GM12864 (cell line): ENCODE measurements around the gene LHPP.

Experiments used
- DNase-seq: peaks from one replicate; pipeline ENCODE4 v3.0.0-alpha.2; 2011; ENCODE audit warnings: low read depth
- H3K4me3 ChIP-seq: 2 replicates; pipeline ENCODE4 v1.5.1; 2011; ENCODE audit warnings: mild to moderate bottlenecking, low read depth, low read length, control low read depth
- TF ChIP-seq, protein P1 (sequence below): IDR thresholded peaks from 2 replicates; pipeline ENCODE4 v1.5.1; 2011; ENCODE audit warnings: low read depth, mild to moderate bottlenecking, moderate library complexity, low read length, control low read depth, inconsistent platforms; ENCODE audit errors: missing control alignments

The LHPP gene

DNA sequence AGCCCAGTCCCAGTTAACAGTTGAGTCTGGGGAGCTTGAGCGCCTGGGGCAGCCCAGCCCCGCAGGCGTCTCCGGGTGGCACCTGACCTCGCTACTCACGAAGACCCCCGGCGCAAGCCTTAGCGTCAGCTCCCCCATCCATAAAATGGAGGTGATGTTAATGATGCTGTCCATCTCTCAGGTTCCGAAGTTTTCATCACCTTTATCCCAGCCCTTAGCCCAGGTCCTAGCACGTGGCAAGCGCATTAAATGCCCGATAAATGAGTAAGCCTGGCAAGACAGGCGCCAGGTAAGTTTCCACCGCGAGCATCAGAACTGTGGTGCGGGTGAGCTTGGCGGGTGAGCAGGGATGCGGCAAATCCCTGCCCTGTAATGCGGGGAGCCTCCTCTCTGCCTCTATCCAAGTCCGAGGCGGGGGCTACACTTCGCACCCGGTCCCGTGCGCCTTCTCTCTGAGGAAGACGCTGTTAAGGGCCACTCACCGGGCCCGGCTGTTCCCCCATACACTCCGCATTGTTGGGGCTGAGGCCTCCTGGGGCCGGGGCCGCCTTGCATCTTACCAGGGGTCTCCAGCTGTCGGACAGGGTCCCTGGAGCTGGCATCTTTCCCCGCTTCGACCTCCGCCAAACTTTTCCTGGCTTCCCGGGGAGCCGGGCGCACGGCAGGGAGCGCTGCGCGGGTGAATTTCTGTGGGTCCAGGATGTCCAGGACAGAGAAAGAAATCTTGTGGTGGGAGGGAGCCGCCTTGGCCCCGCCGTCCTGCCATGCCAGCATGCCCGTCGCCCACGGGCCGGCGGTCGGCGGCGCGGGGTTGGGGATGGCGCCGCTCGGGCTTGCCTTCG lies 12.2 kb upstream of the LHPP start:
- H3K4me3 ChIP-seq = no peak overlapping the region
- DNase-seq = no peak
- TF ChIP-seq, protein P1, sequence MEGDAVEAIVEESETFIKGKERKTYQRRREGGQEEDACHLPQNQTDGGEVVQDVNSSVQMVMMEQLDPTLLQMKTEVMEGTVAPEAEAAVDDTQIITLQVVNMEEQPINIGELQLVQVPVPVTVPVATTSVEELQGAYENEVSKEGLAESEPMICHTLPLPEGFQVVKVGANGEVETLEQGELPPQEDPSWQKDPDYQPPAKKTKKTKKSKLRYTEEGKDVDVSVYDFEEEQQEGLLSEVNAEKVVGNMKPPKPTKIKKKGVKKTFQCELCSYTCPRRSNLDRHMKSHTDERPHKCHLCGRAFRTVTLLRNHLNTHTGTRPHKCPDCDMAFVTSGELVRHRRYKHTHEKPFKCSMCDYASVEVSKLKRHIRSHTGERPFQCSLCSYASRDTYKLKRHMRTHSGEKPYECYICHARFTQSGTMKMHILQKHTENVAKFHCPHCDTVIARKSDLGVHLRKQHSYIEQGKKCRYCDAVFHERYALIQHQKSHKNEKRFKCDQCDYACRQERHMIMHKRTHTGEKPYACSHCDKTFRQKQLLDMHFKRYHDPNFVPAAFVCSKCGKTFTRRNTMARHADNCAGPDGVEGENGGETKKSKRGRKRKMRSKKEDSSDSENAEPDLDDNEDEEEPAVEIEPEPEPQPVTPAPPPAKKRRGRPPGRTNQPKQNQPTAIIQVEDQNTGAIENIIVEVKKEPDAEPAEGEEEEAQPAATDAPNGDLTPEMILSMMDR = no peak

DNA sequence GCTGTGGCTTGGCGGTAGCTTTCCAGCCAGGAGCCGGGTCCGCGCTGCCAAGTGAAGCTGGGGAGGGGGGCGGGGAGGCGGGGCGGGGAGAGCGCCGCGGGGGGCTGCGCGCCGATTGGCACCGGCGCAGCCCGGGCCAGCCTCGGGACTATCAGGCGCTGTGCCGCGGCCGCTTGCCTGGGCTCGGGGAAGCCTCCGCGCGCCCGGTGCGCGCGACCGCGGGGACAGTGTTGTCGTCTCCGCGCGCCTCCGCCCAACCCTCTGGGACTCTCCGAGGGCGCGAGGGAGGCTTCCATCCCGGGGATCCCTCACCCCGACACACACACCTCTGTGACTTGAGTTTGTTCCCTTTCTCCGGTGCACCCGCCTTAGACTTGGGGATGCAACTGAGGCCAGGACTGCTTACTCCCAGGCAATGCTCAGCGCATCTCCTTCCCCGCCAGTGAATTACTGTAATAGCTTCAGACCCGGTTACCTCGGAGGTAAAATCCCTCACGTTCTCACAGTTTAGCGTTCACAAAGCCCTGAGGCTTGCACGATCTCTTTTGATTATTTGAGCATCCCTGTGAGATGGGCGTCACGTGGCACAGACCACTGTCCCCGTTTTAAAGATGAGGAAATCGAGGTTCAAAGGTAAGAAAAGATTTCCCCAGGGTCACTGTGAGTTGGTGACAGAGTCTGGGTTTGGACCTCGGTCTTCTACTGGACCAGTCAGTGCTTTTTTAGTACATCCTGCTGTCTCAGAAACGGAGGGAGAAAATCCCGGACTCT lies 11.4 kb upstream of the LHPP start, which contains the start of gene NKX1-2:
Gene NKX1-2, minus strand, starts transcription at position 24 of the 771 bp plus-strand sequence. CDS start 92 bp downstream, outside the sequence.
- TF ChIP-seq, protein P1 = no peak
- DNase-seq = no peak
- no peak within 1 kb of the TSS for H3K4me3 ChIP-seq

DNA sequence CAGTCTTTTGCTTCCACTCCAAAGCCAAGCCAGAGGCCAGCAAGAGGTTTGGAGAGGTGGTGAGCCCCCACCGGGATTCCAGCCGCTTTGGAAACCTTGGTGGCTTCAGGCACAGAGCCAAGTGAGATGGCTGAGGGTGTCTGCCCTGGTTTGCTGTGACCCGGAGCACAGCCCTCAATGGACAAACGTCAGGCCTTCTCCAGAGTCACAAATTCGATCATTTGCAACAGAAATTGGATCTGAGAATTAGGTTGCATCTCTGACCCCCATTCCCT lies 10.9 kb upstream of the LHPP start:
- H3K4me3 ChIP-seq = no peak overlapping the region
- TF ChIP-seq, protein P1 = no peak
- DNase-seq = no peak

DNA sequence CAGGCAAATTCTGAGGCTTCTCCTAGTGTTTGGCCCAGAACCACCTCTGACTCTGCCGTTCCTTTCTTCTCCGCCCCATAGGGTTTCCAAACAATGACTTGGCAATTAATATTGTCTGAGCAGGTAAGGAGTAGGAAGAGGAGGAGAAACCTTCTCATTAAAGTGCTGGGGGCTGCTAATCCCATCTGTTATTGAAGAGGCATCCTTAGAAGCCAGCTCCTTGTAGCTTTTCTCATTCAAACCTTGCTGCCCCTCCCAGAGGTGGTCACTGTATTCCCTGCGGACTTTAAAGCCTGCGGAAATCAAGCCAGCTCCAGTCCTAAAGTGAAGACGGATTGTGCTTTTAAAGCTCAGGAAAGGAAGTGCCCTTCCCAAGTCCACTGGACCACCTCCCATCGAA lies 10.3 kb upstream of the LHPP start:
- no peak overlapping the region for H3K4me3 ChIP-seq
- TF ChIP-seq, protein P1 = no peak
- no peak for DNase-seq

DNA sequence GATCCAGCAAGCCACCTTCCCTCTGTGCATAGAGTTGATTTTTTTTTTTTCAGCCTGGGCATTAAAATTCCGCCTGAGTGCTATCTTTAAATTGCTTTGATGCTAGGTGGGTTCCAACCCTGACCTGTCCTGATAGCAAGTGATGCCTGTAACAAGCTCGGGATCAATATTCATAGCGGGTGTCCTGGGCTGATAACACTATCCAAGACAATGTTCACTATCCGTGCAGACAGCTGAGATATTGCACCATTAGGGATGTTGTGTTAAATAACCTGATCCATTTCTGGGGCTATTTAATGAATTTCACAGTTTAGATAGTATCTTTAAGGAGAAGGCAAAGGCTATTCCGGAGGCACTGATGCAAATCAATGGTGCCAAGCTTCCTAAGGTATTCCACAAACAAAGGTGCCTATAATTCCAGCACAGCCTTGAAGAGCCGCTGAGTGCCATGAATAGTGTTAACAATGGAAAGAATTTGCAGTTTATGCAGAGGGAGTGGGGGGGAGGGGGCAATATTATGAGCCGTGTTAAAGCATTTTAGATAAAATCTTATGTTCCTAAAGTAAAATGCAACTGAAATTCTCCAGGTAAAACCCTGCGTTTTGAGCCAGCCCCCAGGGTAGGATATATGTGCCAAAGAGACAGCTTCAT lies 7.5 kb upstream of the LHPP start:
- no peak for DNase-seq
- H3K4me3 ChIP-seq = no peak overlapping the region
- TF ChIP-seq, protein P1 = no peak

DNA sequence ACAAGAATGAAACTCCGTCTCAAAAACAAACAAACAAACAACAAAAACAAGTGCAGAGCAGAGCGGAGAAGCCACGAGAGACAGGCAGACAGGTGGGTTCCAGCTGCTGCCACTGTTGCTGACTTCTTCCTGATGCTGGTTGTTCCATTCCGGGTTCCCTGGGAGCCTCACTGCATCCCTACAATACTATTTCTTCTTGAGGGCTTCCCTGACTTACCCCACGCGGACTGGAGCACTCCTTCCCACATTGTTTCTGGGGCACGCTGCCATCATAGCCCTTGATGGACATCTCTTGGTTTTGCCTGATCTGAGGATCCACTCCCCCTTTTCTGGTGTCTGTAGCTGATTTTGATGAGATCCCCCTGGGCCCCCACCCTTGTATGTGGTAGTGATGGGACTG lies 6.2 kb upstream of the LHPP start:
- TF ChIP-seq, protein P1 = no peak
- no peak overlapping the region for H3K4me3 ChIP-seq
- DNase-seq = no peak
